Left hindlimb (tissue), 1 donor: ENCODE measurements around the gene ZYG11A.

Experiments
- DNase-seq: peaks from one replicate; pipeline ENCODE4 v3.0.0-alpha.2; 2018

The ZYG11A gene

GRCh38 chr1:52919051-52919722, 76.6 kb downstream of the ZYG11A start:
- DNase-seq, result no peak

- DNase-seq, result no peak
Measured at GRCh38 chr1:52919723-52920483, 77.3 kb downstream of the ZYG11A start.

GRCh38 chr1:52920791-52921291, 78.3 kb downstream of the ZYG11A start:
- DNase-seq, result no peak

- no peak for DNase-seq
Measured at GRCh38 chr1:52925571-52926005, 83.0 kb downstream of the ZYG11A start.

GRCh38 chr1:52926864-52927211, 84.3 kb downstream of the ZYG11A start:
- no peak for DNase-seq

- DNase-seq, result peak; percentile 86
Measured at GRCh38 chr1:52927212-52928014, 84.9 kb downstream of the ZYG11A start, which contains the start of gene SCP2. TSS of gene SCP2 (plus strand) at chr1:52927276. CDS start at chr1:52927397, 121 bp downstream.

GRCh38 chr1:52928015-52928404, 85.5 kb downstream of the ZYG11A start:
- DNase-seq, result no peak

GRCh38 chr1:52929019-52929418, 86.5 kb downstream of the ZYG11A start:
- no peak for DNase-seq

GRCh38 chr1:52937433-52938182, 95.0 kb downstream of the ZYG11A start:
- DNase-seq, result no peak

GRCh38 chr1:52938183-52938451, 95.6 kb downstream of the ZYG11A start:
- DNase-seq, result no peak

- no peak for DNase-seq
Measured at GRCh38 chr1:52943876-52944416, 101.4 kb downstream of the ZYG11A start.

- no peak for DNase-seq
Measured at GRCh38 chr1:52944566-52944965, 102.0 kb downstream of the ZYG11A start.
